Activated CD8-positive, alpha-beta memory T cell treated with anti-CD3 and anti-CD28 coated beads, Interleukin-2, amount 10 ng/mL, durations not matched to agents 7 days and 5 days (primary cell): ENCODE measurements around the gene RAB3C. TPM values are rescaled to one million over a fixed set of nuclear protein-coding genes. Genes with fewer than 3 reads are reported as not detected.

Experiments
- ATAC-seq: fragments of 150-1000 bp; cut with Tn5 transposase; one replicate; pipeline ENCODE4 v1.10.0; 2021; ENCODE audit warnings: moderate library complexity
- CTCF ChIA-PET: fragments of 350-600 bp; sonication (Branson Sonifier 250); formaldehyde crosslinking; loops from one replicate; lab custom pipeline; 2021; ENCODE audit warnings: antibody characterized with exemption; lab: Charles Lee
- DNase-seq: peaks from one replicate; pipeline ENCODE4 v3.0.0-alpha.2; 2020
- H3K27ac Mint-ChIP-seq: one replicate; pipeline ENCODE4 v1.8.0; 2021; ENCODE audit warnings: mild to moderate bottlenecking, mixed read lengths
- H3K27me3 Mint-ChIP-seq: one replicate; pipeline ENCODE4 v1.8.0; 2021; ENCODE audit warnings: mixed read lengths
- H3K36me3 Mint-ChIP-seq: one replicate; pipeline ENCODE4 v1.8.0; 2021; ENCODE audit warnings: mild to moderate bottlenecking, mixed read lengths
- H3K4me1 Mint-ChIP-seq: one replicate; pipeline ENCODE4 v1.8.0; 2021; ENCODE audit warnings: mixed read lengths
- H3K4me3 Mint-ChIP-seq: one replicate; pipeline ENCODE4 v1.8.0; 2021; ENCODE audit warnings: mild to moderate bottlenecking, moderate library complexity, mixed read lengths
- H3K9me3 Mint-ChIP-seq: one replicate; pipeline ENCODE4 v1.8.0; 2022; ENCODE audit warnings: low read depth, mixed read lengths
- total RNA-seq, 2 experiments: library from RNA; stranded (reverse); gene quantifications; one replicate each; pipeline ENCODE4 v1.2.3, GENCODE V29; 2021

RAB3C gene
- total RNA-seq, 2 experiments from 2014 or later, result not detected

GRCh38 chr5:58851571-58851970 lies 268.7 kb downstream of the RAB3C start:
- no peak for DNase-seq
- peaks cover 43% of the 10 kb centered on the region for H3K27me3 Mint-ChIP-seq
- CTCF ChIA-PET, result interaction anchor here (1.1 kb wide), 2 partner anchors 20 to 35 kb away, joined by 3 to 5 read pairs; no protein-coding TSS in a partner anchor
- H3K27ac Mint-ChIP-seq, result no peak overlapping the region
- ATAC-seq, result no peak
- no peak overlapping the region for H3K4me3 Mint-ChIP-seq
- H3K9me3 Mint-ChIP-seq, result no peaks in the 10 kb centered on the region
- no peaks in the 10 kb centered on the region for H3K36me3 Mint-ChIP-seq
- peaks cover 6% of the 10 kb centered on the region for H3K4me1 Mint-ChIP-seq

DNA sequence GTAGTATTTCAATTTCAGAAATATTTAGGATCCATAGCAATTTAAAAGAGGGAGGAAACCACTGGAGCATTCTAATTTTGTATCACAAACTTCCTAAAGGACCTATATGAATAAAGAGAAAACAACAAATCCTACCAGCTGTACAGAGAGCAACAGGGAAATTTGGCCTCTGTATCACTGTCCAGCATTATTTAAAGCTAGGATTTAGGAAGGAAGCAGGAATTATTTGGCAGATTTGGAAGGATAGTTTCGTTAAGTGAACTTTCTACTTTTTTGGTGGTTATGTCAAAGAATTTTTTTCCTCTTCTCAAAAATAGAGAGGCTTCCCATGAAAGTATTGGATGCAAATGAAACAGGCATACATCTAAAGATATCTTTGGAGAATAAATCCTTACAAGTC lies 269.7 kb downstream of the RAB3C start:
- no peak for DNase-seq
- Mint-ChIP-seq H3K36me3 (no peaks in the 10 kb centered on the region), H3K27me3 (peaks cover 43% of the 10 kb centered on the region), H3K27ac (no peak overlapping the region), H3K9me3 (no peaks in the 10 kb centered on the region), H3K4me3 (no peak overlapping the region), H3K4me1 (peaks cover 6% of the 10 kb centered on the region)
- CTCF ChIA-PET, result interaction anchor here (1.1 kb wide), 2 partner anchors 19 to 34 kb away, joined by 3 to 5 read pairs; no protein-coding TSS in a partner anchor
- ATAC-seq, result no peak

DNA sequence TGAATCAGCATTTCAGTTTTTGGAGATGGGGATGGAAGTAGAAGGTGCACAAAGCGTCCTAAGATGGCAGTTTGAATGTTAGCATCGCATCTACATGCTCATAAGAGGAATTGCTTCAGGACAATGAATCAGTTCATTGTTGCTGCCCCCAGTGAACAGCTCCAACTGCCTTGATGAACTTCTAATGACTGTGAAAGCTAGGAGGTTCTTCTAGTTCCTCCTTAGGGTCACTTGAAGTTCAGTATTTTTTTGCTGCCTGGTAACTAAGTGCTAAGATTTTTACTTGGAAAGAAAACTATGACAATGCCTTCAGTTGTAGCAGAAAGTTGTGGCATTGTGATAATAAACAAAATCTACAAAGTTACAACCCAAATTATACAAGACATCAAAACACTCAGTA lies 271.6 kb downstream of the RAB3C start:
- DNase-seq (no peak), ATAC-seq (no peak)
- Mint-ChIP-seq H3K9me3 (no peaks in the 10 kb centered on the region), H3K4me1 (peaks cover 6% of the 10 kb centered on the region), H3K36me3 (no peaks in the 10 kb centered on the region), H3K27ac (no peak overlapping the region), H3K27me3 (peaks cover 44% of the 10 kb centered on the region), H3K4me3 (no peak overlapping the region)
- CTCF ChIA-PET, result no interaction called here

DNA sequence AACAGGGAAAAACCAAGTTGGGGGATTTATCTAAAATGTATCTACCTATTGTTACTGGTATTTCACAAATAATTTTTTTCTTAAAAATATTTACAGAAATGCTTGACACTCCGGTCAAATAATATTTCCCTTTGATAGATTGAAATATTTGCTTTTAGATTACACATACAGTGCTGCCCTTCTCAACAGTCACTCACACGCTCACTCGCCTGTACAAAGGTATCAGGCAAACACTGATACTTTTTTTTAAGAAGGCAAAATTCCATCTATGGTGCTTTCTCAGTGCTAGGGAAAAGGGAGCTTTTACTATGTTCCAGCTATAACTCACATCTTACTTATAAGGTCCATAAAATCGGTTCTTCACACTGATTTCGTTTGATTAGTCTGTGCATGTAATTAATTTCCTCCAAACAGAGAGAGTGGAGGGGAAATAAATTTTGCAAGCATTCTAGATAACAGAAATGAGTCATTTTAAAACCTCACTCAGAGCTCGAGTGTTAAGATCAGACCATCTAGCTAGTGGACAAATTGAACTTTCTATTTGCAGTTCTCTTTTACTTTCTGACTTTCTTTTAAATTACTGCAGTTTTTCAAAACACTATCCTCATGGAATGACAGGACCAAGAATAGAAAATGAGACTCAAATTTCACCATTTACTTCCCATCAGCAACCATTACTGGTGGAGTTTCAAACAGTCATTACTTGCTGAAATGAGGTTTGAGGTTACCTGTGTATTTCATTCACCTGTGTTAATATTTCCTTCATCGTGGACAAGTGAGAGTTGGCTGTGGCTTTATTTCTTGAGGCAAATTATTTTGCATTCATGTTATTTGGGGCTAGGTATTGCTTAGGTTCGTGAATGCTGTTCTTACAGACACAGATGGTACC lies 273.2 kb downstream of the RAB3C start:
- CTCF ChIA-PET, result no interaction called here
- DNase-seq (no peak), ATAC-seq (no peak)
- peaks cover 40% of the 10 kb centered on the region for H3K27me3 Mint-ChIP-seq
- peaks cover 6% of the 10 kb centered on the region for H3K4me1 Mint-ChIP-seq
- no peaks in the 10 kb centered on the region for H3K9me3 Mint-ChIP-seq
- H3K27ac Mint-ChIP-seq, result no peak overlapping the region
- no peak overlapping the region for H3K4me3 Mint-ChIP-seq
- no peaks in the 10 kb centered on the region for H3K36me3 Mint-ChIP-seq

- H3K4me1 Mint-ChIP-seq, result peaks cover 6% of the 10 kb centered on the region
- CTCF ChIA-PET, result interaction anchor here (1.0 kb wide), 2 partner anchors 8 to 33 kb away, joined by 3 read pairs; no protein-coding TSS in a partner anchor
Observed at GRCh38 chr5:58857609-58858008, 274.7 kb downstream of the RAB3C start.

DNA sequence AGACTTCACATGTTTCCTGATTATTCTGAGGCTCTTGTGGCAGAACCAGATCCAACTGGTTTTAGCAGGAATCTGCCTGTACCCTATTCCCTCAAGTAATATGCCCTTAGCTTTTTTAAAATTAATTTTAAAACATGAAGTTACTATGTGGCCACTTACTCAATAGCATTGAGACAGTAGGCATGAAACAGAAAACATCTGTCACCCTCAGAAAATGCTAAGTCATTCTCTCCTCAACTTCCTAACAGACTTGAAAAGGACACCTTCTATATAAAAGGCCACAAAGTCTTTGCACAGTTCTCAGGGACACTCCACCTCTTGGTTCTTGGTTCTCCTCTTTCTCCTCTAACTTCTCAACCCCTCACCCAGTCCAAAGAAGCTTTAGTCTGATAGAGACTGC lies 277.8 kb downstream of the RAB3C start:
- Mint-ChIP-seq H3K4me1 (peaks cover 6% of the 10 kb centered on the region), H3K36me3 (no peaks in the 10 kb centered on the region), H3K27ac (no peak overlapping the region), H3K27me3 (peaks cover 25% of the 10 kb centered on the region), H3K9me3 (no peaks in the 10 kb centered on the region), H3K4me3 (no peak overlapping the region)
- DNase-seq, result no peak
- CTCF ChIA-PET, result interaction anchor here (0.6 to 1.5 kb wide), 3 partner anchors 11 to 487 kb away, joined by 3 to 5 read pairs (median 4); no protein-coding TSS in a partner anchor
- no peak for ATAC-seq

More at GRCh38 chr5:58857609-58858008, 274.7 kb downstream of the RAB3C start:
- Mint-ChIP-seq H3K9me3 (no peaks in the 10 kb centered on the region), H3K4me3 (no peak overlapping the region), H3K36me3 (no peaks in the 10 kb centered on the region), H3K27me3 (peaks cover 32% of the 10 kb centered on the region), H3K27ac (no peak overlapping the region)
- ATAC-seq (no peak), DNase-seq (no peak)

- Mint-ChIP-seq H3K9me3 (no peaks in the 10 kb centered on the region), H3K27ac (no peak overlapping the region), H3K36me3 (no peaks in the 10 kb centered on the region), H3K4me3 (no peak overlapping the region), H3K27me3 (peaks cover 36% of the 10 kb centered on the region), H3K4me1 (no peaks in the 10 kb centered on the region)
- CTCF ChIA-PET, result interaction anchor here (1.3 kb wide), 1 partner anchor 18 kb away, joined by 6 read pairs; no protein-coding TSS in a partner anchor
- no peak for DNase-seq
- no peak for ATAC-seq
Observed at GRCh38 chr5:58868931-58869330, 286.1 kb downstream of the RAB3C start.

DNA sequence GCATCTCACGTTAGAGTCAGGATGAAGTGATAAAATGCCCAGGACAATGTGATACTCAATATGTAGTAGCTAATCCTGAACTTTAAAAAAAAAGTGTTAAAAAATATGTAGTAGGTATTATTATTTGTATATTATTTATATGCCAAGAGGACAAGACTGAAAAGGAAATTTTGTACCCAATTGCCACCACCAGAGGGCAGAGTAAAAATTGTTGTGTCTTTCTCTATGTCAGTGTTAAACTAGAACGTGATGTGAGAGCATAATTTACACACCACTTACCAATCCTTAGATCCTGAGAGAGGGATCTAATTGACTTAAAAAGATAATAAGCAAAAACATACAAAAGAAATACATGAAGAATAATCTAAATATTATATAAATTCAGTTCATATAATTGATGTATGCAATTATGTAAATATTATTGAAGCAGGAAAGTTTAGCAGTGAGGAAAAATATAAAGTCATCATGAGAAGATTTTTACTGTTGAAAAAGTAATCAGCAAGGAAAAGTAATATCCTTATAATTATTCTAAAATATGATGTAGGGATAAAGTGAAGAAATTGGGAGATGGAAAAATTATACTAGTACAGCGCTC lies 288.9 kb downstream of the RAB3C start:
- Mint-ChIP-seq H3K9me3 (no peaks in the 10 kb centered on the region), H3K36me3 (no peaks in the 10 kb centered on the region), H3K4me1 (no peaks in the 10 kb centered on the region), H3K27me3 (peaks cover 46% of the 10 kb centered on the region), H3K4me3 (no peak overlapping the region), H3K27ac (no peak overlapping the region)
- no peak for DNase-seq
- no peak for ATAC-seq
- CTCF ChIA-PET, result interaction anchor here (0.7 to 4.5 kb wide), 11 partner anchors 9 to 507 kb away, joined by 3 to 28 read pairs (median 3); no protein-coding TSS in a partner anchor

- peaks cover 48% of the 10 kb centered on the region for H3K27me3 Mint-ChIP-seq
- H3K9me3 Mint-ChIP-seq, result no peaks in the 10 kb centered on the region
- H3K4me3 Mint-ChIP-seq, result no peak overlapping the region
- H3K4me1 Mint-ChIP-seq, result no peaks in the 10 kb centered on the region
- no peak for DNase-seq
- ATAC-seq, result no peak
- no peaks in the 10 kb centered on the region for H3K36me3 Mint-ChIP-seq
- no peak overlapping the region for H3K27ac Mint-ChIP-seq
- CTCF ChIA-PET, result interaction anchor here (1.0 to 4.5 kb wide), 3 partner anchors 13 to 316 kb away, joined by 3 to 28 read pairs (median 7); no protein-coding TSS in a partner anchor
Observed at GRCh38 chr5:58872670-58873273, 289.9 kb downstream of the RAB3C start.

- DNase-seq (no peak), ATAC-seq (no peak)
- Mint-ChIP-seq H3K9me3 (no peaks in the 10 kb centered on the region), H3K27ac (no peak overlapping the region), H3K4me1 (no peaks in the 10 kb centered on the region), H3K36me3 (no peaks in the 10 kb centered on the region), H3K27me3 (peaks cover 48% of the 10 kb centered on the region), H3K4me3 (no peak overlapping the region)
- CTCF ChIA-PET, result interaction anchor here (0.8 to 4.5 kb wide), 4 partner anchors 11 to 492 kb away, joined by 3 to 28 read pairs (median 4); no protein-coding TSS in a partner anchor
Observed at GRCh38 chr5:58875599-58875998, 292.7 kb downstream of the RAB3C start.

- ATAC-seq (no peak), DNase-seq (no peak)
- no peak overlapping the region for H3K4me3 Mint-ChIP-seq
- H3K27ac Mint-ChIP-seq, result no peak overlapping the region
- no peaks in the 10 kb centered on the region for H3K9me3 Mint-ChIP-seq
- H3K27me3 Mint-ChIP-seq, result peaks cover 15% of the 10 kb centered on the region
- peaks cover 29% of the 10 kb centered on the region for H3K4me1 Mint-ChIP-seq
- CTCF ChIA-PET, result interaction anchor here (1.2 to 3.4 kb wide), 12 partner anchors 8 to 467 kb away, joined by 3 to 49 read pairs (median 12); no protein-coding TSS in a partner anchor
- no peaks in the 10 kb centered on the region for H3K36me3 Mint-ChIP-seq
Observed at GRCh38 chr5:58885260-58885659, 302.4 kb downstream of the RAB3C start.

DNA sequence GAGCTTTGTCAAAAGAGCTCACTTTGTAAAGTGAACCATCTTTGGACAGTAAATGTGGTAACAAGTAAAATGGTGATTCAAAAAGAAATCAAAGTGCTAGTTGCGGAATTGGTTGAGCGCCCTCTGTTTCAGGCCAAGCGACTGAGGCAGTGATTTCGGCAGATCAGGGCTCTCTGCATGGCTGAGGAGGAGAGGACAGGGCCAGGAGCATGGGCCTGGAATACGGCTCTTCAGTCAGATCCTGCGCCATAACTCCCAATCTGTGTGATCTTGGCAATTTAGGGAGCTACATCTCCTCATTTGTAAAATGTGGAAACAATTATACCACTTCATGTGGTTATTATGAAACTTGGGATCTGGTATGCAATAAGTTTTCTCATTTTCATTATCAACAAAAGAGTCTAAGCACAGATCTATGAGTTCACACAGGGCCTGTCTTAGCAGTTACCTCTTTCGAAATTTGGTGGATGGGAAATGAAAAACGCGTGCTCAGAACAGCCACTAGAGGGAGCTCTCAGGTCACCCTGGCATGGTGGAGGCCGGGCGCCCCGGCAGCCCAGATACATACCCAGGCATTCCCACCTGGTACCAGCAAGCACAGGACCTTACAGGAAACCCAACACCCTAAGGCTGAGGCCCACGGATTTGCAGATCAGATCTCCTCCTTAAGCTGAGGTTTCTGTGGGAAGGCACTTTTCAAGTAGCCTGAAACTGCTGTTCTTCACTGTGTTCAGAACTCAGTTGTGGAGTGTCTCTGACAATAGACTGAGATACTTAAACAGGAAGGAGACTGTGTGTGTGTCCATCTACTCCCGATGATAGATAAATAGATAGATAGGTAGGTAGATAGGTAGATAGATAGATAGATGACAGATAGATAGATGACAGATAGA lies 303.7 kb downstream of the RAB3C start:
- peak overlapping the region; percentile 67 for H3K27ac Mint-ChIP-seq
- H3K9me3 Mint-ChIP-seq, result no peaks in the 10 kb centered on the region
- H3K36me3 Mint-ChIP-seq, result no peaks in the 10 kb centered on the region
- no peak overlapping the region for H3K4me3 Mint-ChIP-seq
- H3K4me1 Mint-ChIP-seq, result peaks cover 39% of the 10 kb centered on the region
- ATAC-seq (peak; percentile 87), DNase-seq (peak; percentile 77)
- CTCF ChIA-PET, result interaction anchor here (0.6 to 3.4 kb wide), 52 partner anchors 9 to 497 kb away, joined by 3 to 49 read pairs (median 4); no protein-coding TSS in a partner anchor
- H3K27me3 Mint-ChIP-seq, result peaks cover 15% of the 10 kb centered on the region
